Spleen (tissue), 11 donors: ENCODE data around the gene EIF1AD. TPM values are rescaled to one million over a fixed set of nuclear protein-coding genes. Genes with fewer than 3 reads are reported as not detected.
"Not testable (repeated sequence)": the region's sequence is repeated elsewhere in the genome, so short reads cannot be mapped to it uniquely, and the experiment has no call there.

Experiments
- DNase-seq: peaks from one replicate; pipeline ENCODE4 v3.0.0-alpha.2; 2020
- H3K27ac ChIP-seq, 8 donors: fragments of 200-600 bp; sonication (generic) in 7 of 8; 1 replicate in 4 of 8; 2 replicates in 4 of 8; pipeline versions ENCODE4 v1.5.0 to v1.8.0; 2016 to 2021; ENCODE audit warnings: inconsistent platforms in 4 of 8, mild to moderate bottlenecking in 4 of 8, moderate library complexity in 1 of 8
- H3K27me3 ChIP-seq, 7 donors: fragments of 200-600 bp; sonication (generic) in 6 of 7; replicated peaks in 1 of 7; 1 replicate in 4 of 7; 2 replicates in 3 of 7; pipeline versions ENCODE4 v1.5.0 to v1.8.0; 2016 to 2021; ENCODE audit warnings: inconsistent platforms in 3 of 7, mild to moderate bottlenecking in 1 of 7
- H3K36me3 ChIP-seq, 6 donors: fragments of 200-600 bp; sonication (generic) in 5 of 6; 1 replicate in 4 of 6; 2 replicates in 2 of 6; pipeline versions ENCODE4 v1.5.0 to v1.8.0; 2016 to 2021; ENCODE audit warnings: inconsistent platforms in 2 of 6
- H3K4me1 ChIP-seq, 6 donors: fragments of 200-600 bp; sonication (generic) in 5 of 6; 1 replicate in 3 of 6; 2 replicates in 3 of 6; pipeline versions ENCODE4 v1.5.0 to v1.8.0; 2016 to 2021; ENCODE audit warnings: inconsistent platforms in 3 of 6
- H3K4me3 ChIP-seq, 8 donors: fragments of 200-600 bp; sonication (generic) in 7 of 8; 1 replicate in 4 of 8; 2 replicates in 4 of 8; pipeline versions ENCODE4 v1.5.0 to v1.8.0; 2016 to 2021; ENCODE audit warnings: inconsistent platforms in 4 of 8, mild to moderate bottlenecking in 4 of 8, moderate library complexity in 2 of 8
- H3K9me3 ChIP-seq, 8 donors: fragments of 200-600 bp; sonication (generic) in 7 of 8; 1 replicate in 4 of 8; 2 replicates in 4 of 8; pipeline versions ENCODE4 v1.5.0 to v1.8.0; 2016 to 2021; ENCODE audit warnings: inconsistent platforms in 4 of 8
- CTCF ChIP-seq, 11 experiments: fragments of 200-600 bp in 7 of 11; fragments of 450-650 bp in 4 of 11; sonication (generic) in 4 of 11; IDR thresholded peaks in 8 of 11; conservative IDR thresholded peaks in 3 of 11; 1 replicate in 7 of 11; 2 replicates in 4 of 11; pipeline versions ENCODE4 v1.4.0 to v1.8.0; 2016 to 2021; ENCODE audit warnings: antibody characterized with exemption in 11 of 11, inconsistent platforms in 4 of 11, mild to moderate bottlenecking in 1 of 11
- POLR2A ChIP-seq, 3 donors: fragments of 450-650 bp; IDR thresholded peaks; one replicate each; pipeline ENCODE4 v1.5.1; 2017; ENCODE audit warnings: antibody characterized with exemption in 3 of 3, mild to moderate bottlenecking in 1 of 3
- POLR2AphosphoS5 ChIP-seq, 3 donors: sonication (generic); formaldehyde crosslinking; IDR thresholded peaks; one replicate each; pipeline ENCODE4 v1.5.1; 2017; ENCODE audit warnings: antibody characterized with exemption in 3 of 3
- whole genome bisulfite sequencing, 5 donors: extraction: QIAGEN DNeasy Blood & Tissue Kit in 3 of 5; methylation state at CpG; one replicate each; pipeline versions ENCODE4 v1.1.5 to v1.1.7; 2013 to 2018; 5-methylcytosine and 5-hydroxymethylcytosine counted together
- intact Hi-C: fragments of 100-400 bp; cut with DNase I; formaldehyde crosslinking; loops from one replicate; pipeline ENCODE4 v1.15.0; 2023; ENCODE audit warnings: low total_unique reads
- polyA plus RNA-seq, 3 donors: library from polyadenylated mRNA; stranded (reverse); fragments of 200-250 nt; gene quantifications; one replicate each; pipeline ENCODE4 v1.2.1, GENCODE V29; 2013
- total RNA-seq, 7 donors: library from RNA; depleted of rRNA in 3 of 7; stranded (reverse); fragments of >200 nt in 3 of 7; fragmentation: NEBNext Ultra II Directional in 4 of 7; extraction: Animal tissue kit (Norgen Biotek cat#: 25700) in 4 of 7; gene quantifications; one replicate each; pipeline versions ENCODE4 v1.1.0 to v1.2.1, GENCODE V29; 2016 to 2021
- donor health status: healthy with polysubstance abuse.
- donor health status: DM: no; HTN: no; CAD: no; lungs with moderate emphysema.
- donor health status: DM: no; HTN: no; CAD: no.
- donor health status: Bipolar disorder and iron deficiency.
- donor health status: healthy.
- donor health status: DM: no; HTN: no; CAD: no.
- donor health status: DM: yes; HTN: yes; CAD: no.

EIF1AD gene
- total and polyA plus RNA-seq, 10 donors: 14.3 to 39.2 (median 29.5) TPM

- DNase-seq: no peak
- no peak for TF ChIP-seq POLR2AphosphoS5 (IDR thresholded peaks at IDR 0.05)
- TF ChIP-seq CTCF (IDR thresholded peaks at IDR 0.05 in 8 of 11, conservative IDR thresholded peaks at IDR 0.05 in 3 of 11): no peak
- TF ChIP-seq POLR2A (IDR thresholded peaks at IDR 0.05): no peak
- no peak overlapping the region for H3K4me3 ChIP-seq
- H3K27me3 ChIP-seq: peaks cover 0 to 9% (median 0%) of the 10 kb centered on the region in 7 donors
- no peak overlapping the region for H3K27ac ChIP-seq
- 76 to 91% (median 86%) methylated on average over 9 of the region's 9 CpGs for WGBS, 5 donors
- H3K36me3 ChIP-seq: no peaks in the 10 kb centered on the region
- intact Hi-C loops: no loop called here
- peaks cover 0 to 5% (median 0%) of the 10 kb centered on the region in 8 donors for H3K9me3 ChIP-seq
- H3K4me1 ChIP-seq: peaks cover 0 to 3% (median 0%) of the 10 kb centered on the region in 6 donors
These were observed 33.8 kb upstream of the EIF1AD start for GRCh38 chr11:66035653-66036333.

GRCh38 chr11:66032957-66033735 is 31.2 kb upstream of the EIF1AD start:
- H3K4me1 ChIP-seq: peaks cover 0 to 3% (median 0%) of the 10 kb centered on the region in 6 donors
- no peak overlapping the region for H3K27ac ChIP-seq
- no peaks in the 10 kb centered on the region for H3K36me3 ChIP-seq
- WGBS, 5 donors: 88 to 91% (median 90%) methylated on average over 8 of the region's 8 CpGs
- no peak overlapping the region for H3K4me3 ChIP-seq
- peaks cover 0 to 5% (median 0%) of the 10 kb centered on the region in 8 donors for H3K9me3 ChIP-seq
- no peak for DNase-seq
- H3K27me3 ChIP-seq: peaks cover 0 to 9% (median 0%) of the 10 kb centered on the region in 7 donors
- intact Hi-C loops: no loop called here
- TF ChIP-seq POLR2A (IDR thresholded peaks at IDR 0.05): no peak
- no peak for TF ChIP-seq POLR2AphosphoS5 (IDR thresholded peaks at IDR 0.05)
- no peak for TF ChIP-seq CTCF (IDR thresholded peaks at IDR 0.05 in 8 of 11, conservative IDR thresholded peaks at IDR 0.05 in 3 of 11)

GRCh38 chr11:66026017-66026529 is 24.1 kb upstream of the EIF1AD start, which contains the start of gene CATSPER1:
Gene CATSPER1, minus strand, starts transcription at chr11:66026479. Its CDS starts 100 bp downstream, at chr11:66026379.
- WGBS, 5 donors: 86 to 92% (median 90%) methylated on average over 16 to 18 of the region's 18 CpGs

GRCh38 chr11:66023186-66023440 is 21.2 kb upstream of the EIF1AD start:
- H3K27ac ChIP-seq, H3K4me3 ChIP-seq, H3K36me3 ChIP-seq, intact Hi-C loops, DNase-seq, H3K9me3 ChIP-seq: not testable (repeated sequence)
- peaks cover 6 to 33% (median 20%) of the 10 kb centered on the region in 6 donors for H3K4me1 ChIP-seq
- peaks cover 0 to 19% (median 4%) of the 10 kb centered on the region in 7 donors for H3K27me3 ChIP-seq
- WGBS, 5 donors: 66 to 86% (median 69%) methylated on average over 5 of the region's 5 CpGs

More at GRCh38 chr11:66026017-66026529, 24.1 kb upstream of the EIF1AD start, which contains the start of gene CATSPER1:
- H3K36me3 ChIP-seq: no peaks in the 10 kb centered on the region
- H3K27me3 ChIP-seq: peaks cover 0 to 19% (median 4%) of the 10 kb centered on the region in 7 donors
- peaks cover 6 to 22% (median 19%) of the 10 kb centered on the region in 6 donors for H3K4me1 ChIP-seq
- no peak for DNase-seq
- H3K27ac ChIP-seq: no peak within 1 kb of the TSS
- no peak within 1 kb of the TSS for H3K4me3 ChIP-seq
- TF ChIP-seq POLR2AphosphoS5 (IDR thresholded peaks at IDR 0.05) (no peak), POLR2A (IDR thresholded peaks at IDR 0.05) (no peak), CTCF (IDR thresholded peaks at IDR 0.05 in 8 of 11, conservative IDR thresholded peaks at IDR 0.05 in 3 of 11) (no peak)
- H3K9me3 ChIP-seq: no peaks in the 10 kb centered on the region
- intact Hi-C loops: no loop called here
